ENCODE results near the gene IL20RB. TPM values are rescaled to one million over a fixed set of nuclear protein-coding genes. Genes with fewer than 3 reads are reported as not detected.

The IL20RB gene
- total and polyA plus RNA-seq, 2 of the 13 experiments (the other 11 are each of a cell fraction or from before 2014, with no cell fraction given) = 0.22 to 0.32 TPM

DNA sequence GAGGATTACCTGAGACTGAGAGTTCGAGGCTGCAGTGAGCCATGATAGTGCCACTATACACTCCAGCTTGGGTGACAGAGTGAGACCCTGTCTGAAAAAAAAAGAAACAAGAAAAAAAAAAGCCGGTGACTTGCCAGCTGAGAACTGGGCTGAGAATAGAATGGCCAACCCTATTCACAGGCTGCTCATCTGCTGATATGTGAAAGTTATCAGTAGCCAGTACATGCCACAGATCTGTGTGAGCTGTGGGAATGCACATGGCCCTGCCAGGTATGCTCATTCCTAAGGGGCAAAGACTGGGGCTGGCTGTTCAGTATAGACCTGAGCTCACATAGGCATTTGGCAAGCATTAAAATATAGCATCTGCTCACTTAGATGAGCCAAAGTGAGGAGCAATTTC lies 30.9 kb downstream of the IL20RB start:
- no TSS peak for BruUV-seq (replicated peaks)
- TF ChIP-seq, protein P1, sequence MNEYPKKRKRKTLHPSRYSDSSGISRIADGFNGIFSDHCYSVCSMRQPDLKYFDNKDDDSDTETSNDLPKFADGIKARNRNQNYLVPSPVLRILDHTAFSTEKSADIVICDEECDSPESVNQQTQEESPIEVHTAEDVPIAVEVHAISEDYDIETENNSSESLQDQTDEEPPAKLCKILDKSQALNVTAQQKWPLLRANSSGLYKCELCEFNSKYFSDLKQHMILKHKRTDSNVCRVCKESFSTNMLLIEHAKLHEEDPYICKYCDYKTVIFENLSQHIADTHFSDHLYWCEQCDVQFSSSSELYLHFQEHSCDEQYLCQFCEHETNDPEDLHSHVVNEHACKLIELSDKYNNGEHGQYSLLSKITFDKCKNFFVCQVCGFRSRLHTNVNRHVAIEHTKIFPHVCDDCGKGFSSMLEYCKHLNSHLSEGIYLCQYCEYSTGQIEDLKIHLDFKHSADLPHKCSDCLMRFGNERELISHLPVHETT (CRISPR knock-in tag; conservative IDR thresholded peaks at IDR 0.05) = no peak
- TF ChIP-seq ELF1 (CRISPR knock-in tag; IDR thresholded peaks at IDR 0.05) = no peak
- TF ChIP-seq, protein P2, sequence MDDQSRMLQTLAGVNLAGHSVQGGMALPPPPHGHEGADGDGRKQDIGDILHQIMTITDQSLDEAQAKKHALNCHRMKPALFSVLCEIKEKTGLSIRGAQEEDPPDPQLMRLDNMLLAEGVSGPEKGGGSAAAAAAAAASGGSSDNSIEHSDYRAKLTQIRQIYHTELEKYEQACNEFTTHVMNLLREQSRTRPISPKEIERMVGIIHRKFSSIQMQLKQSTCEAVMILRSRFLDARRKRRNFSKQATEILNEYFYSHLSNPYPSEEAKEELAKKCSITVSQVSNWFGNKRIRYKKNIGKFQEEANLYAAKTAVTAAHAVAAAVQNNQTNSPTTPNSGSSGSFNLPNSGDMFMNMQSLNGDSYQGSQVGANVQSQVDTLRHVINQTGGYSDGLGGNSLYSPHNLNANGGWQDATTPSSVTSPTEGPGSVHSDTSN (CRISPR knock-in tag; IDR thresholded peaks at IDR 0.05; ENCODE audit: borderline replicate concordance) = no peak
- no peak for TF ChIP-seq POGZ (CRISPR knock-in tag; IDR thresholded peaks at IDR 0.05)
- TF ChIP-seq PHB2 (IDR thresholded peaks at IDR 0.05; ENCODE audit: partially characterized antibody) = no peak
- TF ChIP-seq, protein P3, sequence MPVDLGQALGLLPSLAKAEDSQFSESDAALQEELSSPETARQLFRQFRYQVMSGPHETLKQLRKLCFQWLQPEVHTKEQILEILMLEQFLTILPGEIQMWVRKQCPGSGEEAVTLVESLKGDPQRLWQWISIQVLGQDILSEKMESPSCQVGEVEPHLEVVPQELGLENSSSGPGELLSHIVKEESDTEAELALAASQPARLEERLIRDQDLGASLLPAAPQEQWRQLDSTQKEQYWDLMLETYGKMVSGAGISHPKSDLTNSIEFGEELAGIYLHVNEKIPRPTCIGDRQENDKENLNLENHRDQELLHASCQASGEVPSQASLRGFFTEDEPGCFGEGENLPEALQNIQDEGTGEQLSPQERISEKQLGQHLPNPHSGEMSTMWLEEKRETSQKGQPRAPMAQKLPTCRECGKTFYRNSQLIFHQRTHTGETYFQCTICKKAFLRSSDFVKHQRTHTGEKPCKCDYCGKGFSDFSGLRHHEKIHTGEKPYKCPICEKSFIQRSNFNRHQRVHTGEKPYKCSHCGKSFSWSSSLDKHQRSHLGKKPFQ (CRISPR knock-in tag; IDR thresholded peaks at IDR 0.05; ENCODE audit: insufficient replicate concordance) = no peak
- H3K9ac ChIP-seq (ENCODE audit: insufficient read depth, low read depth, low read length) = no peak overlapping the region
- no peak overlapping the region for H2AFZ ChIP-seq (ENCODE audit: low read length)
- FAIRE-seq (no peak), DNase-seq (ENCODE audit: low spot score) (no peak), ATAC-seq (no peak)
- ChIA-PET POLR2A (no interaction called here), CTCF (ENCODE audit: low intra/inter-chr PET ratio, low total read pairs) (no interaction called here)
- no peak overlapping the region for H3K27ac ChIP-seq (ENCODE audit: extremely low read length, insufficient read depth, low read length)
- no peaks in the 10 kb centered on the region for H3K9me3 ChIP-seq (ENCODE audit: low read length)
- H3K27me3 ChIP-seq (ENCODE audit: control insufficient read depth in 1 of 2, insufficient read depth in 2 of 2, low read length in 2 of 2) = no peaks in the 10 kb centered on the region
- intact Hi-C loops (cut with micrococcal nuclease; ENCODE audit: unreplicated experiment) = no loop called here
- H3K36me3 ChIP-seq (replicated peaks in 1 of 2; ENCODE audit: control insufficient read depth in 1 of 2, insufficient read depth in 2 of 2, low read length in 2 of 2) = no peaks in the 10 kb centered on the region
- no peaks in the 10 kb centered on the region for H3K79me2 ChIP-seq (ENCODE audit: insufficient read depth, low read length)
- in situ Hi-C loops (cut with HindIII; ENCODE audit: extremely low pct_ligation_motif_present, low pct_unique_long_range_greater_than_20kb) = no loop called here
- 57% methylated on average over 2 of the region's 2 CpGs for WGBS (ENCODE audit: low lambda C conversion rate)
- H3K4me3 ChIP-seq (replicated peaks in 1 of 3; ENCODE audit: insufficient read depth in 1 of 3, low read depth in 2 of 3, low read length in 3 of 3) = no peak overlapping the region
- H3K4me1 ChIP-seq (ENCODE audit: insufficient read depth, low read length) = no peaks in the 10 kb centered on the region
- no peaks in the 10 kb centered on the region for H4K20me1 ChIP-seq (ENCODE audit: insufficient read depth, low read length)
- H3K4me2 ChIP-seq (ENCODE audit: low read depth, low read length) = no peak overlapping the region

Data from HepG2 (cell line).